GM23338 (cell line): ENCODE data around the gene ID3. TPM values are rescaled to one million over a fixed set of nuclear protein-coding genes. Genes with fewer than 3 reads are reported as not detected.

Experiments
- ATAC-seq: fragments of 200-7000 bp; cut with Tn5 transposase; 3 replicates; pipeline ENCODE4 v1.9.1; 2020
- DNase-seq: peaks from one replicate; pipeline ENCODE4 v3.0.0-alpha.2; 2015; ENCODE audit warnings: low spot score
- H2AFZ ChIP-seq: fragments of 200-600 bp; sonication (generic); 2 replicates; pipeline ENCODE4 v1.8.0; 2016; ENCODE audit warnings: antibody characterized with exemption, mild to moderate bottlenecking, moderate library complexity
- H3F3A ChIP-seq: fragments of 200-600 bp; sonication (generic); replicated peaks from 2 replicates; pipeline ENCODE4 v1.8.0; 2017; ENCODE audit warnings: antibody characterized with exemption, mixed run types, low read depth
- H3K27ac ChIP-seq: fragments of 200-600 bp; sonication (generic); 2 replicates; pipeline ENCODE4 v1.6.1; 2016; ENCODE audit warnings: low read depth
- H3K27me3 ChIP-seq: fragments of 200-600 bp; sonication (generic); 2 replicates; pipeline ENCODE4 v1.8.0; 2016; ENCODE audit warnings: mild to moderate bottlenecking, mixed run types, moderate library complexity; ENCODE audit not compliant: insufficient read depth
- H3K36me3 ChIP-seq: fragments of 200-600 bp; sonication (generic); 2 replicates; pipeline ENCODE4 v1.8.0; 2016; ENCODE audit warnings: mild to moderate bottlenecking; ENCODE audit not compliant: insufficient read depth
- H3K4me1 ChIP-seq: fragments of 200-600 bp; sonication (generic); 2 replicates; pipeline ENCODE4 v1.8.0; 2016; ENCODE audit warnings: mild to moderate bottlenecking, moderate library complexity; ENCODE audit not compliant: insufficient read depth
- H3K4me2 ChIP-seq: fragments of 200-600 bp; sonication (generic); 2 replicates; pipeline ENCODE4 v1.7.1; 2017; ENCODE audit warnings: mixed run types
- H3K4me3 ChIP-seq: fragments of 200-600 bp; sonication (generic); 2 replicates; pipeline ENCODE4 v1.6.1; 2016; ENCODE audit warnings: mixed run types
- H3K79me2 ChIP-seq: fragments of 200-600 bp; sonication (generic); replicated peaks from 2 replicates; pipeline ENCODE4 v1.8.0; 2017; ENCODE audit warnings: mild to moderate bottlenecking; ENCODE audit not compliant: insufficient read depth
- H3K9me2 ChIP-seq: fragments of 200-600 bp; sonication (generic); 2 replicates; pipeline ENCODE4 v1.8.0; 2017; ENCODE audit not compliant: insufficient read depth
- H4K20me1 ChIP-seq: fragments of 200-600 bp; sonication (generic); replicated peaks from 2 replicates; pipeline ENCODE4 v1.8.0; 2017; ENCODE audit warnings: mild to moderate bottlenecking; ENCODE audit not compliant: insufficient read depth
- H3K27ac Mint-ChIP-seq: 2 replicates; pipeline ENCODE4 v1.8.0; 2020; ENCODE audit warnings: inconsistent platforms, mild to moderate bottlenecking, moderate library complexity, mixed read lengths
- H3K27me3 Mint-ChIP-seq: 3 replicates; pipeline ENCODE4 v1.8.0; 2022; ENCODE audit warnings: low read depth, mild to moderate bottlenecking, moderate library complexity, mixed read lengths, inconsistent platforms; ENCODE audit not compliant: insufficient read depth, poor library complexity
- H3K36me3 Mint-ChIP-seq: 3 replicates; pipeline ENCODE4 v1.8.0; 2021; ENCODE audit warnings: low read depth, mild to moderate bottlenecking, inconsistent platforms, moderate library complexity, mixed read lengths
- H3K4me1 Mint-ChIP-seq: 3 replicates; pipeline ENCODE4 v1.8.0; 2020; ENCODE audit warnings: mild to moderate bottlenecking, inconsistent platforms, mixed read lengths
- H3K4me3 Mint-ChIP-seq: 3 replicates; pipeline ENCODE4 v1.8.0; 2021; ENCODE audit warnings: moderate library complexity, mild to moderate bottlenecking, inconsistent platforms, mixed read lengths
- H3K9me3 Mint-ChIP-seq: 3 replicates; pipeline ENCODE4 v1.8.0; 2020; ENCODE audit warnings: moderate library complexity, mild to moderate bottlenecking, inconsistent platforms, mixed read lengths
- CREB1 ChIP-seq: fragments of 250-450 bp; sonication (Bioruptor Pico); IDR thresholded peaks from 2 replicates; pipeline ENCODE4 v1.5.0; 2020; ENCODE audit warnings: low read depth, mild to moderate bottlenecking, moderate library complexity
- EZH2 ChIP-seq: fragments of 200-600 bp; sonication (generic); IDR thresholded peaks from one replicate; pipeline ENCODE4 v1.8.0; 2017; ENCODE audit warnings: antibody characterized with exemption, mild to moderate bottlenecking, low read depth; ENCODE audit not compliant: unreplicated experiment
- EZH2phosphoT487 ChIP-seq: fragments of 200-600 bp; sonication (generic); IDR thresholded peaks from one replicate; pipeline ENCODE4 v1.8.1; 2018; ENCODE audit warnings: antibody characterized with exemption; ENCODE audit not compliant: unreplicated experiment
- JUNB ChIP-seq: IDR thresholded peaks from one replicate; pipeline ENCODE4 v1.6.1; 2016; ENCODE audit warnings: antibody characterized with exemption; ENCODE audit not compliant: unreplicated experiment
- NANOG ChIP-seq: IDR thresholded peaks from 2 replicates; pipeline ENCODE4 v1.6.1; 2016; ENCODE audit warnings: antibody characterized with exemption, borderline replicate concordance
- POLR2AphosphoS5 ChIP-seq: IDR thresholded peaks from 2 replicates; pipeline ENCODE4 v1.6.1; 2016; ENCODE audit warnings: antibody characterized with exemption, low read depth
- STAT1 ChIP-seq: IDR thresholded peaks from one replicate; pipeline ENCODE4 v1.6.1; 2016; ENCODE audit warnings: antibody characterized with exemption; ENCODE audit not compliant: unreplicated experiment
- ZNF114 ChIP-seq: fragments of 250-450 bp; sonication (Bioruptor Pico); IDR thresholded peaks from 2 replicates; pipeline ENCODE4 v1.5.0; 2020; ENCODE audit warnings: mild to moderate bottlenecking, moderate library complexity
- ZNF331 ChIP-seq: fragments of 250-450 bp; sonication (Bioruptor Pico); IDR thresholded peaks from 2 replicates; pipeline ENCODE4 v1.5.0; 2020; ENCODE audit warnings: low read depth, mild to moderate bottlenecking, moderate library complexity
- polyA plus RNA-seq: library from polyadenylated mRNA; unstranded; fragments of >200 nt; fragmentation: Nextera tagmentation; extraction: Ambion mirVana; gene quantifications from 2 replicates; pipeline ENCODE4 v1.2.1, GENCODE V29; 2016
- total RNA-seq: library from RNA; depleted of rRNA; stranded (reverse); fragments of >200 nt; shearing (Covaris generic); gene quantifications from 2 replicates; pipeline ENCODE4 v1.2.3, GENCODE V29; 2014
- TF ChIP-seq, protein P1 (sequence below), 2 experiments: fragments of 200-600 bp in 1 of 2; sonication (generic) in 1 of 2; conservative IDR thresholded peaks; 2 replicates each; pipeline versions ENCODE4 v1.5.1 to v1.6.1; 2016 to 2017; ENCODE audit warnings: antibody characterized with exemption in 2 of 2, low read depth in 2 of 2, mild to moderate bottlenecking in 2 of 2, moderate library complexity in 1 of 2
- TF ChIP-seq, protein P2 (sequence below): IDR thresholded peaks from 2 replicates; pipeline ENCODE4 v1.6.1; 2016; ENCODE audit warnings: antibody characterized with exemption
- TF ChIP-seq, protein P3 (sequence below): fragments of 250-450 bp; sonication (Bioruptor Pico); IDR thresholded peaks from 2 replicates; pipeline ENCODE4 v1.5.0; 2020; ENCODE audit warnings: mild to moderate bottlenecking, moderate library complexity
- TF ChIP-seq, protein P4 (sequence below): IDR thresholded peaks from one replicate; pipeline ENCODE4 v1.6.1; 2018; ENCODE audit warnings: antibody characterized with exemption; ENCODE audit not compliant: unreplicated experiment

Gene ID3
- total and polyA plus RNA-seq, 2 experiments from 2014 or later = 164 to 345 TPM

DNA sequence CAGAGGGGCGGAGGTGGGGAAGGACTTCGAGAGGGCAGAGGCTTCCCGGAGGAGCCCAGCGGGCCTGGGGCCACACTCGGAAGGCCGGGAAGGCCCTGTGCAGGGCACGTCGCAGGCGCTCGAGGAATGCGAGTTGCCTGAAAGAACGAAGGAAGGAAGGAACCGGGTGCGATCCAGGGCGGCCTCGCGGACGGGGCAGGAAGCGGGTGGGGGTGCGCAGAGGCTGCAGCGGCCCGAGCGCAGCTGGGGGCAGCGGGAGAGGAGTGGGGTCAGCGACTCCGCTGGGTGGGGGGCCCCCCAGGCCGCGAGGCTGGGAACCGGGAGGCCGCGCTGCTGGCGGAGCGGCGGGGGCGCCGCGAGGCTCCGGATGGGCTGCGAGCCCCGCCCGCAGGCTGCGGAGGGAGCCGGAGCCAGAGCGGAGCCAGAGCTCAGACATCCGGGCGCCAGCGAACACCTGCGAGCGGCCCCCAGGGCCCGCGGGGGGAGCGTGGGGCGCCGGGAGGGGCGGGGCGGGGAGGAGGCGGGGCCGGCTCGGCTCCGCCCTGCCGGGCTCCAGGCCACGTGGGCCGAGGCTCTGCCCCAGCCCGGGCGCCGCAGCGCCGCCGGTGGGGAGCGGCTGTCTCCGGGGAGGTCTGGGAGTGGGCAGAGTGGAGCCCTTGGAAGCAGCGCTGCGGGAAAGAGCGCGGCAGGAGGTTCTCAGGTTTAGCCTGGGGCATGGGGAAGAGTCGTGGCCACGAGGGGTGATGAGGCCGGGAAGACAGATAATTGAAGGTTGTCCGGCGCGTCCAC is 4.6 kb downstream of the ID3 start:
- ATAC-seq (peak; percentile 52), DNase-seq (peak; percentile 91)
- Histone ChIP-seq H3K27ac (peak overlapping the region; percentile 98), H3K27me3 (peaks cover 37% of the 10 kb centered on the region), H3K4me3 (peak overlapping the region; percentile 56), H3K36me3 (peaks cover 4% of the 10 kb centered on the region; the same call in 1 of the 2 replicates), H2AFZ (no peak overlapping the region), H3K4me2 (peak overlapping the region; percentile 88), H4K20me1 (peaks cover 5% of the 10 kb centered on the region), H3K79me2 (peaks cover 19% of the 10 kb centered on the region), H3K4me1 (peaks cover 28% of the 10 kb centered on the region), H3F3A (peaks cover 28% of the 10 kb centered on the region), H3K9me2 (no peaks in the 10 kb centered on the region)
- H3K27ac Mint-ChIP-seq = peak overlapping the region; percentile 97
- H3K27me3 Mint-ChIP-seq = peaks cover 37% of the 10 kb centered on the region
- H3K4me3 Mint-ChIP-seq = peak overlapping the region; percentile 86
- TF ChIP-seq ZNF331 = no peak
- TF ChIP-seq CREB1 (CRISPR knock-in tag) = 0 out of 2 replicates have a peak, but pooled peaks have one; percentile 5
- no peak for TF ChIP-seq EZH2phosphoT487
- TF ChIP-seq, protein P1, sequence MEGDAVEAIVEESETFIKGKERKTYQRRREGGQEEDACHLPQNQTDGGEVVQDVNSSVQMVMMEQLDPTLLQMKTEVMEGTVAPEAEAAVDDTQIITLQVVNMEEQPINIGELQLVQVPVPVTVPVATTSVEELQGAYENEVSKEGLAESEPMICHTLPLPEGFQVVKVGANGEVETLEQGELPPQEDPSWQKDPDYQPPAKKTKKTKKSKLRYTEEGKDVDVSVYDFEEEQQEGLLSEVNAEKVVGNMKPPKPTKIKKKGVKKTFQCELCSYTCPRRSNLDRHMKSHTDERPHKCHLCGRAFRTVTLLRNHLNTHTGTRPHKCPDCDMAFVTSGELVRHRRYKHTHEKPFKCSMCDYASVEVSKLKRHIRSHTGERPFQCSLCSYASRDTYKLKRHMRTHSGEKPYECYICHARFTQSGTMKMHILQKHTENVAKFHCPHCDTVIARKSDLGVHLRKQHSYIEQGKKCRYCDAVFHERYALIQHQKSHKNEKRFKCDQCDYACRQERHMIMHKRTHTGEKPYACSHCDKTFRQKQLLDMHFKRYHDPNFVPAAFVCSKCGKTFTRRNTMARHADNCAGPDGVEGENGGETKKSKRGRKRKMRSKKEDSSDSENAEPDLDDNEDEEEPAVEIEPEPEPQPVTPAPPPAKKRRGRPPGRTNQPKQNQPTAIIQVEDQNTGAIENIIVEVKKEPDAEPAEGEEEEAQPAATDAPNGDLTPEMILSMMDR (conservative IDR thresholded peaks at IDR 0.05; ENCODE audit: low read depth in 2 of 2) = peak in 1 of 2 experiments; percentile 20; a peak in 2 of 4 replicates
- TF ChIP-seq NANOG = no peak
- TF ChIP-seq, protein P2, sequence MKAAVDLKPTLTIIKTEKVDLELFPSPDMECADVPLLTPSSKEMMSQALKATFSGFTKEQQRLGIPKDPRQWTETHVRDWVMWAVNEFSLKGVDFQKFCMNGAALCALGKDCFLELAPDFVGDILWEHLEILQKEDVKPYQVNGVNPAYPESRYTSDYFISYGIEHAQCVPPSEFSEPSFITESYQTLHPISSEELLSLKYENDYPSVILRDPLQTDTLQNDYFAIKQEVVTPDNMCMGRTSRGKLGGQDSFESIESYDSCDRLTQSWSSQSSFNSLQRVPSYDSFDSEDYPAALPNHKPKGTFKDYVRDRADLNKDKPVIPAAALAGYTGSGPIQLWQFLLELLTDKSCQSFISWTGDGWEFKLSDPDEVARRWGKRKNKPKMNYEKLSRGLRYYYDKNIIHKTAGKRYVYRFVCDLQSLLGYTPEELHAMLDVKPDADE = no peak
- peak; percentile 41 for TF ChIP-seq POLR2AphosphoS5
- TF ChIP-seq, protein P3, sequence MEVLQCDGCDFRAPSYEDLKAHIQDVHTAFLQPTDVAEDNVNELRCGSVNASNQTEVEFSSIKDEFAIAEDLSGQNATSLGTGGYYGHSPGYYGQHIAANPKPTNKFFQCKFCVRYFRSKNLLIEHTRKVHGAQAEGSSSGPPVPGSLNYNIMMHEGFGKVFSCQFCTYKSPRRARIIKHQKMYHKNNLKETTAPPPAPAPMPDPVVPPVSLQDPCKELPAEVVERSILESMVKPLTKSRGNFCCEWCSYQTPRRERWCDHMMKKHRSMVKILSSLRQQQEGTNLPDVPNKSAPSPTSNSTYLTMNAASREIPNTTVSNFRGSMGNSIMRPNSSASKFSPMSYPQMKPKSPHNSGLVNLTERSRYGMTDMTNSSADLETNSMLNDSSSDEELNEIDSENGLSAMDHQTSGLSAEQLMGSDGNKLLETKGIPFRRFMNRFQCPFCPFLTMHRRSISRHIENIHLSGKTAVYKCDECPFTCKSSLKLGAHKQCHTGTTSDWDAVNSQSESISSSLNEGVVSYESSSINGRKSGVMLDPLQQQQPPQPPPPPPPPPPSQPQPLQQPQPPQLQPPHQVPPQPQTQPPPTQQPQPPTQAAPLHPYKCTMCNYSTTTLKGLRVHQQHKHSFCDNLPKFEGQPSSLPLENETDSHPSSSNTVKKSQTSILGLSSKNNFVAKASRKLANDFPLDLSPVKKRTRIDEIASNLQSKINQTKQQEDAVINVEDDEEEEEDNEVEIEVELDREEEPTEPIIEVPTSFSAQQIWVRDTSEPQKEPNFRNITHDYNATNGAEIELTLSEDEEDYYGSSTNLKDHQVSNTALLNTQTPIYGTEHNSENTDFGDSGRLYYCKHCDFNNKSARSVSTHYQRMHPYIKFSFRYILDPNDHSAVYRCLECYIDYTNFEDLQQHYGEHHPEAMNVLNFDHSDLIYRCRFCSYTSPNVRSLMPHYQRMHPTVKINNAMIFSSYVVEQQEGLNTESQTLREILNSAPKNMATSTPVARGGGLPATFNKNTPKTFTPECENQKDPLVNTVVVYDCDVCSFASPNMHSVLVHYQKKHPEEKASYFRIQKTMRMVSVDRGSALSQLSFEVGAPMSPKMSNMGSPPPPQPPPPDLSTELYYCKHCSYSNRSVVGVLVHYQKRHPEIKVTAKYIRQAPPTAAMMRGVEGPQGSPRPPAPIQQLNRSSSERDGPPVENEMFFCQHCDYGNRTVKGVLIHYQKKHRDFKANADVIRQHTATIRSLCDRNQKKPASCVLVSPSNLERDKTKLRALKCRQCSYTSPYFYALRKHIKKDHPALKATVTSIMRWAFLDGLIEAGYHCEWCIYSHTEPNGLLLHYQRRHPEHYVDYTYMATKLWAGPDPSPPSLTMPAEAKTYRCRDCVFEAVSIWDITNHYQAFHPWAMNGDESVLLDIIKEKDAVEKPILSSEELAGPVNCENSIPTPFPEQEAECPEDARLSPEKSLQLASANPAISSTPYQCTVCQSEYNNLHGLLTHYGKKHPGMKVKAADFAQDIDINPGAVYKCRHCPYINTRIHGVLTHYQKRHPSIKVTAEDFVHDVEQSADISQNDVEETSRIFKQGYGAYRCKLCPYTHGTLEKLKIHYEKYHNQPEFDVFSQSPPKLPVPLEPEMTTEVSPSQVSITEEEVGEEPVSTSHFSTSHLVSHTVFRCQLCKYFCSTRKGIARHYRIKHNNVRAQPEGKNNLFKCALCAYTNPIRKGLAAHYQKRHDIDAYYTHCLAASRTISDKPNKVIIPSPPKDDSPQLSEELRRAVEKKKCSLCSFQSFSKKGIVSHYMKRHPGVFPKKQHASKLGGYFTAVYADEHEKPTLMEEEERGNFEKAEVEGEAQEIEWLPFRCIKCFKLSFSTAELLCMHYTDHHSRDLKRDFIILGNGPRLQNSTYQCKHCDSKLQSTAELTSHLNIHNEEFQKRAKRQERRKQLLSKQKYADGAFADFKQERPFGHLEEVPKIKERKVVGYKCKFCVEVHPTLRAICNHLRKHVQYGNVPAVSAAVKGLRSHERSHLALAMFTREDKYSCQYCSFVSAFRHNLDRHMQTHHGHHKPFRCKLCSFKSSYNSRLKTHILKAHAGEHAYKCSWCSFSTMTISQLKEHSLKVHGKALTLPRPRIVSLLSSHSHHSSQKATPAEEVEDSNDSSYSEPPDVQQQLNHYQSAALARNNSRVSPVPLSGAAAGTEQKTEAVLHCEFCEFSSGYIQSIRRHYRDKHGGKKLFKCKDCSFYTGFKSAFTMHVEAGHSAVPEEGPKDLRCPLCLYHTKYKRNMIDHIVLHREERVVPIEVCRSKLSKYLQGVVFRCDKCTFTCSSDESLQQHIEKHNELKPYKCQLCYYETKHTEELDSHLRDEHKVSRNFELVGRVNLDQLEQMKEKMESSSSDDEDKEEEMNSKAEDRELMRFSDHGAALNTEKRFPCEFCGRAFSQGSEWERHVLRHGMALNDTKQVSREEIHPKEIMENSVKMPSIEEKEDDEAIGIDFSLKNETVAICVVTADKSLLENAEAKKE (CRISPR knock-in tag) = no peak
- TF ChIP-seq EZH2 = no peak
- TF ChIP-seq ZNF114 (CRISPR knock-in tag) = no peak
- no peak for TF ChIP-seq STAT1
- TF ChIP-seq JUNB = no peak
- TF ChIP-seq, protein P4, sequence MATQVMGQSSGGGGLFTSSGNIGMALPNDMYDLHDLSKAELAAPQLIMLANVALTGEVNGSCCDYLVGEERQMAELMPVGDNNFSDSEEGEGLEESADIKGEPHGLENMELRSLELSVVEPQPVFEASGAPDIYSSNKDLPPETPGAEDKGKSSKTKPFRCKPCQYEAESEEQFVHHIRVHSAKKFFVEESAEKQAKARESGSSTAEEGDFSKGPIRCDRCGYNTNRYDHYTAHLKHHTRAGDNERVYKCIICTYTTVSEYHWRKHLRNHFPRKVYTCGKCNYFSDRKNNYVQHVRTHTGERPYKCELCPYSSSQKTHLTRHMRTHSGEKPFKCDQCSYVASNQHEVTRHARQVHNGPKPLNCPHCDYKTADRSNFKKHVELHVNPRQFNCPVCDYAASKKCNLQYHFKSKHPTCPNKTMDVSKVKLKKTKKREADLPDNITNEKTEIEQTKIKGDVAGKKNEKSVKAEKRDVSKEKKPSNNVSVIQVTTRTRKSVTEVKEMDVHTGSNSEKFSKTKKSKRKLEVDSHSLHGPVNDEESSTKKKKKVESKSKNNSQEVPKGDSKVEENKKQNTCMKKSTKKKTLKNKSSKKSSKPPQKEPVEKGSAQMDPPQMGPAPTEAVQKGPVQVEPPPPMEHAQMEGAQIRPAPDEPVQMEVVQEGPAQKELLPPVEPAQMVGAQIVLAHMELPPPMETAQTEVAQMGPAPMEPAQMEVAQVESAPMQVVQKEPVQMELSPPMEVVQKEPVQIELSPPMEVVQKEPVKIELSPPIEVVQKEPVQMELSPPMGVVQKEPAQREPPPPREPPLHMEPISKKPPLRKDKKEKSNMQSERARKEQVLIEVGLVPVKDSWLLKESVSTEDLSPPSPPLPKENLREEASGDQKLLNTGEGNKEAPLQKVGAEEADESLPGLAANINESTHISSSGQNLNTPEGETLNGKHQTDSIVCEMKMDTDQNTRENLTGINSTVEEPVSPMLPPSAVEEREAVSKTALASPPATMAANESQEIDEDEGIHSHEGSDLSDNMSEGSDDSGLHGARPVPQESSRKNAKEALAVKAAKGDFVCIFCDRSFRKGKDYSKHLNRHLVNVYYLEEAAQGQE = no peak
- H3K4me1 Mint-ChIP-seq = peaks cover 67% of the 10 kb centered on the region
- H3K9me3 Mint-ChIP-seq = no peaks in the 10 kb centered on the region; the same call in 2 of the 3 replicates
- peaks cover 25% of the 10 kb centered on the region for H3K36me3 Mint-ChIP-seq
